IPS-NIHi7 (cell line): ENCODE measurements around the gene LRRC2.
"Not testable (repeated sequence)": the region's sequence is repeated elsewhere in the genome, so short reads cannot be mapped to it uniquely, and the experiment has no call there.

Experiments
- DNase-seq: peaks from one replicate; pipeline ENCODE4 v3.0.0; 2012; ENCODE audit warnings: mixed read lengths; ENCODE audit errors: extremely low spot score

LRRC2 gene

GRCh38 chr3:46500656-46501635 lies 65.2 kb downstream of the LRRC2 start:
- DNase-seq, result no peak

- no peak for DNase-seq
Measured at GRCh38 chr3:46498916-46499519, 67.1 kb downstream of the LRRC2 start.

- no peak for DNase-seq
Measured at GRCh38 chr3:46497556-46498265, 68.4 kb downstream of the LRRC2 start, which contains the start of gene RTP3. Gene RTP3, plus strand, starts transcription at chr3:46497976. Its CDS starts 87 bp downstream, at chr3:46498063.

GRCh38 chr3:46496746-46497555 lies 69.2 kb downstream of the LRRC2 start:
- DNase-seq, result peak; percentile 56

GRCh38 chr3:46495901-46496456 lies 70.1 kb downstream of the LRRC2 start:
- no peak for DNase-seq

GRCh38 chr3:46494491-46494890 lies 71.6 kb downstream of the LRRC2 start:
- not testable (repeated sequence) for DNase-seq

GRCh38 chr3:46492890-46493547 lies 73.1 kb downstream of the LRRC2 start:
- DNase-seq, result no peak

GRCh38 chr3:46491089-46492070 lies 74.7 kb downstream of the LRRC2 start:
- no peak for DNase-seq

- DNase-seq, result no peak
Measured at GRCh38 chr3:46490338-46491084, 75.6 kb downstream of the LRRC2 start.

- no peak for DNase-seq
Measured at GRCh38 chr3:46489875-46490274, 76.2 kb downstream of the LRRC2 start.

GRCh38 chr3:46489381-46489780 lies 76.7 kb downstream of the LRRC2 start:
- no peak for DNase-seq

GRCh38 chr3:46488735-46489361 lies 77.3 kb downstream of the LRRC2 start:
- DNase-seq, result peak; percentile 99

GRCh38 chr3:46485779-46486175 lies 80.3 kb downstream of the LRRC2 start:
- no peak for DNase-seq

GRCh38 chr3:46484911-46485778 lies 81.0 kb downstream of the LRRC2 start:
- DNase-seq, result peak; percentile 54

- no peak for DNase-seq
Measured at GRCh38 chr3:46484388-46484787, 81.7 kb downstream of the LRRC2 start.

GRCh38 chr3:46483825-46484224 lies 82.3 kb downstream of the LRRC2 start:
- DNase-seq, result no peak
